Epithelial cell of proximal tubule (primary cell): Measurements from ENCODE around the gene GALNT15. TPM values are rescaled to one million over a fixed set of nuclear protein-coding genes. Genes with fewer than 3 reads are reported as not detected.

Source experiments
- DNase-seq: peaks from one replicate; pipeline ENCODE4 v3.0.0-alpha.2; 2011; ENCODE audit warnings: low read depth
- H3K4me3 ChIP-seq: 2 replicates; pipeline ENCODE4 v1.5.1; 2011; ENCODE audit warnings: low read depth, mild to moderate bottlenecking, low read length
- total RNA-seq: library from RNA; depleted of rRNA; stranded (reverse); fragments of >200 nt; gene quantifications from 2 replicates; pipeline ENCODE4 v1.2.3, GENCODE V29; 2015
- TF ChIP-seq, protein P1 (sequence below): conservative IDR thresholded peaks from 2 replicates; pipeline ENCODE4 v1.5.1; 2012; ENCODE audit warnings: low read depth, mild to moderate bottlenecking, low read length

The GALNT15 gene
- total RNA-seq: not detected in 2 replicates

DNA sequence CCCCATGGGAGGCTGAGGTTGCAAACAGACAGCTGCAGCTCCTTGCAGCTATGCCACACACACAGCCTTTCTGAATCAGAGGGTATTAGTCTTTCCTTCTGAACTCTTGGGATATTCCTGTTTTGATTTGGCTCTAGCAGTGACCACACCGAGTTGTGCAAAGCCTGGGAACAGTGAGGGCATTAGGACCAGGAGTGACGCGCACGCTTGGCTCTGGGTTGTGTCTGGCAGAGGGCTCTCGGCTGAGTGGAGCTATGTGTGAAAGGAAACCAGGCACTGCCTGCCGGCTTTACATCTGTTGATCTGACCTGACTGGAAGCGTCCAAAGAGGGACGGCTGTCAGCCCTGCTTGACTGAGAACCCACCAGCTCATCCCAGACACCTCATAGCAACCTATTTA is at the start of gene GALNT15:
GALNT15 (plus strand) TSS at position 292 of the 400 bp plus-strand sequence. CDS start 472 bp downstream, outside the sequence.
- peak within 1 kb of the TSS; percentile 0 for H3K4me3 ChIP-seq
- peak; percentile 58 for DNase-seq
- TF ChIP-seq, protein P1, sequence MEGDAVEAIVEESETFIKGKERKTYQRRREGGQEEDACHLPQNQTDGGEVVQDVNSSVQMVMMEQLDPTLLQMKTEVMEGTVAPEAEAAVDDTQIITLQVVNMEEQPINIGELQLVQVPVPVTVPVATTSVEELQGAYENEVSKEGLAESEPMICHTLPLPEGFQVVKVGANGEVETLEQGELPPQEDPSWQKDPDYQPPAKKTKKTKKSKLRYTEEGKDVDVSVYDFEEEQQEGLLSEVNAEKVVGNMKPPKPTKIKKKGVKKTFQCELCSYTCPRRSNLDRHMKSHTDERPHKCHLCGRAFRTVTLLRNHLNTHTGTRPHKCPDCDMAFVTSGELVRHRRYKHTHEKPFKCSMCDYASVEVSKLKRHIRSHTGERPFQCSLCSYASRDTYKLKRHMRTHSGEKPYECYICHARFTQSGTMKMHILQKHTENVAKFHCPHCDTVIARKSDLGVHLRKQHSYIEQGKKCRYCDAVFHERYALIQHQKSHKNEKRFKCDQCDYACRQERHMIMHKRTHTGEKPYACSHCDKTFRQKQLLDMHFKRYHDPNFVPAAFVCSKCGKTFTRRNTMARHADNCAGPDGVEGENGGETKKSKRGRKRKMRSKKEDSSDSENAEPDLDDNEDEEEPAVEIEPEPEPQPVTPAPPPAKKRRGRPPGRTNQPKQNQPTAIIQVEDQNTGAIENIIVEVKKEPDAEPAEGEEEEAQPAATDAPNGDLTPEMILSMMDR: no peak

GRCh38 chr3:16126634-16127033 is 47.8 kb upstream of the GALNT15 start:
- no peak for DNase-seq
- no peak overlapping the region for H3K4me3 ChIP-seq
- TF ChIP-seq, protein P1: no peak

DNA sequence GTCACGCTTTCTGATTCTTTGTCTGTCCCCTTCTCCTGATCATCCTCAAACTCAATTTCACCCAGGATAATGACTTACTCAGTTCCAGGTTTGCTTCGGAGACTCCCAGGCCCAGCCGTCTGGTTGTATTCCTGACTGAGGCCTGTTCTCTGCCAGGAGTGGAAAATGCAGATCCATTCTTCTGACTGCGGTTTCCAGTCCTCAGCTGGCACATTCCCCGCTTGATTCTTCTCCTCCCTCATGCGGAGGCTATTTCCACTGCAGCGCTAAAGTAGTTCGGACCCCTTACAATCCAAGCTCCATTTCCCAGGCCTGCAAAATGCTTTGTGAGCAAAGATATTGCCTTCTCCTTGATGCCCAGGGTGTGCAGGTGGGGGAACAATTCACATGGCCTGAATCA is 47.2 kb upstream of the GALNT15 start:
- TF ChIP-seq, protein P1: no peak
- no peak overlapping the region for H3K4me3 ChIP-seq
- no peak for DNase-seq

- peak; percentile 100 for DNase-seq
- TF ChIP-seq, protein P1: peak; percentile 19
- no peak overlapping the region for H3K4me3 ChIP-seq
Measured at GRCh38 chr3:16130066-16130465, 44.4 kb upstream of the GALNT15 start.

DNA sequence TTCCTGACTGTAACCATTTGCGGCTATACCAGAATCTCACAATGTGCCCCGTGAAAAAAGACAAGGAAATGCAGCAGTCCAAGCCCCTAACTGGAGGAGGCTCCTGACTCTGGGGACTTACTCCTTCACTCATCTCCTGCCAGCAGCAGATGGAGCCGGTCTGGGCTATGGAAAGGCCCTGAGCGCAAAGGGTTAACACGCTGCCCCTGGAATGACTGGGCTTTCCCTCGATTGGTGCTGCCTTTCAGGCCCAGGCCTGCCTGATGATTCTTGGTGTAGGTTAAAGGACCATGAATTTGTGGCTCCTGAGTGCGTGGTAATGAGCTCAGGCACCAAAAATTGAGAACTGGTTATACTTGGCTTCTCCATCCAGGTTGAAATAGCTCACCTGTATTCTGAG is 42.3 kb upstream of the GALNT15 start:
- DNase-seq: no peak
- H3K4me3 ChIP-seq: no peak overlapping the region
- TF ChIP-seq, protein P1: no peak

DNA sequence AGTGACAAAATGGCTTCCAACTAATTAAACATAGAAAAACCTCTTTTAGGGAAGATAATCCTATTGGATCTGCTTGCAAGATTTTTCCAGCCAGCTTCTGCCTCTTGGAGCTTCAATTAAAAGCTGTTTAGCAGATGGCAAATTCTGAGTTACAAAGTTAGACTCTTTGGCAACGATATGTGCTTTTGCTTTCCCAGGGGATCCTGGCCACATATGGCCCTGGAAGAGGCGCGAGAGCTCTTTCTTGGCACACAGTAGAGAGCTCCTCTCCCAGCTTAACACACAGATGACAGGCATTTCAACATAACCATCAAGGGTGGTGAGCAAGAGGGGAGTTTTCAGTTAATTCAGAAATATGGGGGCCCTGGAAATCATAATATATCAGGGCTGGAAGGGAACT is 41.6 kb upstream of the GALNT15 start:
- H3K4me3 ChIP-seq: no peak overlapping the region
- no peak for DNase-seq
- TF ChIP-seq, protein P1: no peak

DNA sequence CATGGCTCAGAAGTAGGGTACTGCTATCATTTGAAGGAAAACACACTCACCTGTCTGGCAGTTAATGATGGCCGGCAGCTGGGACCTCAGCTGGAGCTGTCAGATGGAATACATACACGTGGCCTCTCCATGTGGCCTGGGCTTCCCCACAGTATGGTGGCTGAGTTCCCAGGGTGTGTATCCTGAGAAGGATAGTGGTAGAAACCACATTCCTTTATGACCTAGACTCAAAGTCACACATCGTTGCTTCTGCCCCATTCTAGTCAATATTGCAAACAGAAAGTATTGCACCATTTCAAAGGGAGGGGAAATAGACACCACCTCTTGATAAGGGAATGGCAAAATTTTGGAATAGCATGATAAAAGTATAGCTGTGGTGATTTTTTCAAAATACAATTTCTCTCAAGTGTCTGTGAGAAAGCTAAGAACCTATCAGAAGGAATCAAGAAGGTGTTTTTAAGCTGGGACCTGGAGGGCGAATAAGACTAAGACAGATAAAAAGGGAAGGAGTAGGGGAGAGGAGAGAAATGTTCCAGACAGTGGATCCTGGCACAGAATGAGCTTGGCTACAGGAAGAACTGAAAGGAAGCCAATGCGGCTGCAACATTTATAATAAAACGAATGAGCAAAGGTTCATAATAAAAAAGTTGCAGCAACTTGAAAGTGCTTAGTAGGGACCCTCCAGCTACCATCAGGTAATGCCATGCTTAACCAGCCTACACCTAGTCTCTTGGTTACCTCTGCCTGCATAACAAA is 40.1 kb upstream of the GALNT15 start:
- no peak for DNase-seq
- H3K4me3 ChIP-seq: no peak overlapping the region

More for the DNA sequence above, 40.1 kb upstream of the GALNT15 start:
- TF ChIP-seq, protein P1: no peak
